ENCODE results near the gene STT3B.

STT3B gene

GRCh38 chr3:31652296-31652695 lies 119.6 kb downstream of the STT3B start:
- Histone ChIP-seq H4K8ac (ENCODE audit: low read length) (no peak overlapping the region), H2BK120ac (ENCODE audit: low read depth, low read length) (no peak overlapping the region), H3K79me1 (replicated peaks; ENCODE audit: low read length, poor library complexity, severe bottlenecking) (no peaks in the 10 kb centered on the region), H3K36me3 (ENCODE audit: control insufficient read depth in 1 of 2, insufficient read depth in 2 of 2, low read depth in 1 of 2, low read length in 2 of 2) (peaks cover 18 to 19% of the 10 kb centered on the region in 2 experiments), H3K18ac (ENCODE audit: low read depth in 1 of 2, low read length in 2 of 2) (no peak overlapping the region), H2BK15ac (ENCODE audit: low read depth, poor library complexity, severe bottlenecking) (no peak overlapping the region), H3K27me3 (ENCODE audit: control insufficient read depth in 1 of 2, insufficient read depth in 1 of 2, low read length in 2 of 2) (no peaks in the 10 kb centered on the region), H3K27ac (ENCODE audit: low read length, poor library complexity, severe bottlenecking) (no peak overlapping the region), H2AFZ (ENCODE audit: low read depth, low read length) (no peak overlapping the region), H3K4me3 (ENCODE audit: insufficient read depth in 1 of 2, low read depth in 1 of 2, low read length in 2 of 2) (peak overlapping the region in 1 of 2 experiments; percentile 8), H3K9me3 (ENCODE audit: control insufficient read depth, low read length) (peaks cover 92% of the 10 kb centered on the region), H3K4me1 (ENCODE audit: control insufficient read depth, insufficient read depth, low read depth, low read length) (no peaks in the 10 kb centered on the region), H3K14ac (ENCODE audit: low read length in 2 of 2) (no peak overlapping the region), H2AK5ac (ENCODE audit: low read length, severe bottlenecking) (no peak overlapping the region), H4K91ac (ENCODE audit: low read length) (no peak overlapping the region), H3K9ac (ENCODE audit: low read length) (no peak overlapping the region), H2BK5ac (ENCODE audit: low read depth, low read length, poor library complexity, severe bottlenecking) (no peak overlapping the region), H3K4me2 (ENCODE audit: low read length, poor library complexity, severe bottlenecking) (no peak overlapping the region), H2BK12ac (ENCODE audit: low read length in 2 of 2) (no peak overlapping the region), H3K4ac (ENCODE audit: low read depth in 1 of 2, low read length in 2 of 2) (no peak overlapping the region), H3K23ac (ENCODE audit: low read length in 2 of 2) (no peak overlapping the region)
- no peak for DNase-seq

GRCh38 chr3:31653464-31653863 lies 120.7 kb downstream of the STT3B start:
- 92% methylated on average over 1 of the region's 1 CpG for WGBS

GRCh38 chr3:31654998-31655397 lies 122.3 kb downstream of the STT3B start:
- no peak overlapping the region for H3K9ac ChIP-seq (ENCODE audit: low read length)
- H4K8ac ChIP-seq (ENCODE audit: low read length), result no peak overlapping the region
- no peaks in the 10 kb centered on the region for H3K27me3 ChIP-seq (ENCODE audit: control insufficient read depth in 1 of 2, insufficient read depth in 1 of 2, low read length in 2 of 2)
- H2AFZ ChIP-seq (ENCODE audit: low read depth, low read length), result no peak overlapping the region
- no peak overlapping the region for H3K4me2 ChIP-seq (ENCODE audit: low read length, poor library complexity, severe bottlenecking)
- no peak overlapping the region for H3K23ac ChIP-seq (ENCODE audit: low read length in 2 of 2)
- H3K9me3 ChIP-seq (ENCODE audit: control insufficient read depth, low read length), result peaks cover 68% of the 10 kb centered on the region
- no peak overlapping the region for H3K4ac ChIP-seq (ENCODE audit: low read depth in 1 of 2, low read length in 2 of 2)
- no peak overlapping the region for H2BK120ac ChIP-seq (ENCODE audit: low read depth, low read length)
- no peak for DNase-seq
- H3K79me1 ChIP-seq (replicated peaks; ENCODE audit: low read length, poor library complexity, severe bottlenecking), result no peaks in the 10 kb centered on the region
- H3K27ac ChIP-seq (ENCODE audit: low read length, poor library complexity, severe bottlenecking), result no peak overlapping the region
- peak overlapping the region in 1 of 2 experiments; percentile 13 for H3K4me3 ChIP-seq (ENCODE audit: insufficient read depth in 1 of 2, low read depth in 1 of 2, low read length in 2 of 2)
- no peak overlapping the region for H2BK5ac ChIP-seq (ENCODE audit: low read depth, low read length, poor library complexity, severe bottlenecking)
- H2BK15ac ChIP-seq (ENCODE audit: low read depth, poor library complexity, severe bottlenecking), result no peak overlapping the region
- H3K18ac ChIP-seq (ENCODE audit: low read depth in 1 of 2, low read length in 2 of 2), result no peak overlapping the region
- H4K91ac ChIP-seq (ENCODE audit: low read length), result no peak overlapping the region
- no peaks in the 10 kb centered on the region for H3K4me1 ChIP-seq (ENCODE audit: control insufficient read depth, insufficient read depth, low read depth, low read length)
- H2AK5ac ChIP-seq (ENCODE audit: low read length, severe bottlenecking), result no peak overlapping the region
- no peak overlapping the region for H3K14ac ChIP-seq (ENCODE audit: low read length in 2 of 2)
- peaks cover 0 to 6% of the 10 kb centered on the region in 2 experiments for H3K36me3 ChIP-seq (ENCODE audit: control insufficient read depth in 1 of 2, insufficient read depth in 2 of 2, low read depth in 1 of 2, low read length in 2 of 2)
- H2BK12ac ChIP-seq (ENCODE audit: low read length in 2 of 2), result no peak overlapping the region

More at GRCh38 chr3:31653464-31653863, 120.7 kb downstream of the STT3B start:
- Histone ChIP-seq H3K4me1 (ENCODE audit: control insufficient read depth, insufficient read depth, low read depth, low read length) (no peaks in the 10 kb centered on the region), H3K18ac (ENCODE audit: low read depth in 1 of 2, low read length in 2 of 2) (no peak overlapping the region), H3K23ac (ENCODE audit: low read length in 2 of 2) (no peak overlapping the region), H3K14ac (ENCODE audit: low read length in 2 of 2) (no peak overlapping the region), H3K27ac (ENCODE audit: low read length, poor library complexity, severe bottlenecking) (no peak overlapping the region), H3K27me3 (ENCODE audit: control insufficient read depth in 1 of 2, insufficient read depth in 1 of 2, low read length in 2 of 2) (no peaks in the 10 kb centered on the region), H3K4ac (ENCODE audit: low read depth in 1 of 2, low read length in 2 of 2) (no peak overlapping the region), H3K9ac (ENCODE audit: low read length) (no peak overlapping the region), H2AFZ (ENCODE audit: low read depth, low read length) (no peak overlapping the region), H2BK12ac (ENCODE audit: low read length in 2 of 2) (no peak overlapping the region), H3K36me3 (ENCODE audit: control insufficient read depth in 1 of 2, insufficient read depth in 2 of 2, low read depth in 1 of 2, low read length in 2 of 2) (peaks cover 7 to 10% of the 10 kb centered on the region in 2 experiments), H3K4me2 (ENCODE audit: low read length, poor library complexity, severe bottlenecking) (no peak overlapping the region), H4K91ac (ENCODE audit: low read length) (no peak overlapping the region), H3K79me1 (replicated peaks; ENCODE audit: low read length, poor library complexity, severe bottlenecking) (no peaks in the 10 kb centered on the region), H2BK5ac (ENCODE audit: low read depth, low read length, poor library complexity, severe bottlenecking) (no peak overlapping the region), H2BK120ac (ENCODE audit: low read depth, low read length) (no peak overlapping the region), H3K9me3 (ENCODE audit: control insufficient read depth, low read length) (peaks cover 84% of the 10 kb centered on the region), H3K4me3 (ENCODE audit: insufficient read depth in 1 of 2, low read depth in 1 of 2, low read length in 2 of 2) (peak overlapping the region in 1 of 2 experiments; percentile 41), H4K8ac (ENCODE audit: low read length) (no peak overlapping the region), H2AK5ac (ENCODE audit: low read length, severe bottlenecking) (no peak overlapping the region), H2BK15ac (ENCODE audit: low read depth, poor library complexity, severe bottlenecking) (no peak overlapping the region)
- DNase-seq, result no peak

- Histone ChIP-seq H2BK5ac (ENCODE audit: low read depth, low read length, poor library complexity, severe bottlenecking) (no peak overlapping the region), H3K9me3 (ENCODE audit: control insufficient read depth, low read length) (peaks cover 29% of the 10 kb centered on the region), H3K18ac (ENCODE audit: low read depth in 1 of 2, low read length in 2 of 2) (no peak overlapping the region), H3K4me1 (ENCODE audit: control insufficient read depth, insufficient read depth, low read depth, low read length) (no peaks in the 10 kb centered on the region), H3K27me3 (ENCODE audit: control insufficient read depth in 1 of 2, insufficient read depth in 1 of 2, low read length in 2 of 2) (no peaks in the 10 kb centered on the region), H3K27ac (ENCODE audit: low read length, poor library complexity, severe bottlenecking) (no peak overlapping the region), H3K23ac (ENCODE audit: low read length in 2 of 2) (no peak overlapping the region), H3K14ac (ENCODE audit: low read length in 2 of 2) (no peak overlapping the region), H3K4me3 (ENCODE audit: insufficient read depth in 1 of 2, low read depth in 1 of 2, low read length in 2 of 2) (no peak overlapping the region), H3K36me3 (ENCODE audit: control insufficient read depth in 1 of 2, insufficient read depth in 2 of 2, low read depth in 1 of 2, low read length in 2 of 2) (peaks cover 0 to 13% of the 10 kb centered on the region in 2 experiments), H4K8ac (ENCODE audit: low read length) (no peak overlapping the region), H2AK5ac (ENCODE audit: low read length, severe bottlenecking) (no peak overlapping the region), H2BK12ac (ENCODE audit: low read length in 2 of 2) (no peak overlapping the region), H2AFZ (ENCODE audit: low read depth, low read length) (no peak overlapping the region), H4K91ac (ENCODE audit: low read length) (no peak overlapping the region), H3K4me2 (ENCODE audit: low read length, poor library complexity, severe bottlenecking) (no peak overlapping the region), H2BK15ac (ENCODE audit: low read depth, poor library complexity, severe bottlenecking) (no peak overlapping the region), H3K79me1 (replicated peaks; ENCODE audit: low read length, poor library complexity, severe bottlenecking) (no peaks in the 10 kb centered on the region), H3K4ac (ENCODE audit: low read depth in 1 of 2, low read length in 2 of 2) (no peak overlapping the region), H2BK120ac (ENCODE audit: low read depth, low read length) (no peak overlapping the region), H3K9ac (ENCODE audit: low read length) (no peak overlapping the region)
- DNase-seq, result no peak
Observed at GRCh38 chr3:31659246-31659645, 126.5 kb downstream of the STT3B start.

All from mesenchymal stem cell (in vitro differentiated cells and primary cell).